Measurements from ENCODE around the gene C2CD2.

The C2CD2 gene

DNA sequence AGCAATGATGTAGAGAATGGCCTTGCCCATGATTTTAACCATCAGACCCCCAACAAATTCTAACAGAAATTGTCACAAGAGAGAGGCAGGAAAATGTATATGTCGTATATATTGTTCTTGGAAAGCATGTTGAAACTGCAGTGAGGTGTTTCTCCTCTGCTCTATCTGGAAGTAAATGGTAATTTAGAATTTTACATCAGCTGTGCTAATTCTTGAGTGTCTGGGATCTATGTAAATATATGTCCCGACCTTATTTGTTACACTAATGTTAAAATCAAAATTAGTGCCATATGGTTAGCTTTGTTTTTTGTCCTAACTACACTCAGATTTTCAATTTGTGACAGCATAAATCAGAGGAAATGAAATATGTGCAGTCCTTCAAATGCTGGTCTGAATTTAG is 35.9 kb upstream of the C2CD2 start:
- no peak overlapping the region for H3K9ac ChIP-seq (ENCODE audit: low read depth, low read length)
- no peak overlapping the region for H3K4me3 ChIP-seq (ENCODE audit: low read length)
- H3K4me1 ChIP-seq (ENCODE audit: insufficient read depth, low read length), result no peaks in the 10 kb centered on the region
- H3K9me3 ChIP-seq (ENCODE audit: insufficient read depth, low read depth, low read length), result no peaks in the 10 kb centered on the region
- H3K36me3 ChIP-seq (ENCODE audit: insufficient read depth, low read length), result peaks cover 44% of the 10 kb centered on the region
- no peaks in the 10 kb centered on the region for H3K27me3 ChIP-seq (ENCODE audit: insufficient read depth, low read length)
- no peak overlapping the region for H3K27ac ChIP-seq (ENCODE audit: low read depth, low read length)
- WGBS, result 94% methylated on average over 1 of the region's 2 CpGs

DNA sequence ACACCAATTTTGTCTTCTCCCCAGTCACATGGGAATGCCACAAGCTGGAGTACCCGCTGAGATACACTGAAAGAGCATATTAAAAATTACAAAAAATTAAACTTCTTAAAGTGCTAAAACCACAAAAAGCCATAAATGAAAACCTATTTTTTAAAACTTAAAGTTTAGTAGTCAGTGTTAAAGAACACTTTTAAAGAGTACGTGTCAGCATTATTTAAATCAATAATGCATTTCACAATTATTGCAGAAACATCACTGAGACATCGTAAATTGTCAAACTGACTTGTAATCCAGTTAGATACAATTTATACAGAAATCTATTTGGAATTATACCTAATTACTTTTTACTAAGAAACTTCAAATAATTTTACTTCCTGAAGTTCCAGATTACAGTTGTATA is 33.5 kb upstream of the C2CD2 start:
- H3K4me3 ChIP-seq (ENCODE audit: low read length), result no peak overlapping the region
- H3K9me3 ChIP-seq (ENCODE audit: insufficient read depth, low read depth, low read length), result no peaks in the 10 kb centered on the region
- 93% methylated on average over 2 of the region's 3 CpGs for WGBS
- H3K4me1 ChIP-seq (ENCODE audit: insufficient read depth, low read length), result no peaks in the 10 kb centered on the region
- H3K36me3 ChIP-seq (ENCODE audit: insufficient read depth, low read length), result peaks cover 20% of the 10 kb centered on the region
- no peak overlapping the region for H3K27ac ChIP-seq (ENCODE audit: low read depth, low read length)
- no peak overlapping the region for H3K9ac ChIP-seq (ENCODE audit: low read depth, low read length)
- H3K27me3 ChIP-seq (ENCODE audit: insufficient read depth, low read length), result no peaks in the 10 kb centered on the region

DNA sequence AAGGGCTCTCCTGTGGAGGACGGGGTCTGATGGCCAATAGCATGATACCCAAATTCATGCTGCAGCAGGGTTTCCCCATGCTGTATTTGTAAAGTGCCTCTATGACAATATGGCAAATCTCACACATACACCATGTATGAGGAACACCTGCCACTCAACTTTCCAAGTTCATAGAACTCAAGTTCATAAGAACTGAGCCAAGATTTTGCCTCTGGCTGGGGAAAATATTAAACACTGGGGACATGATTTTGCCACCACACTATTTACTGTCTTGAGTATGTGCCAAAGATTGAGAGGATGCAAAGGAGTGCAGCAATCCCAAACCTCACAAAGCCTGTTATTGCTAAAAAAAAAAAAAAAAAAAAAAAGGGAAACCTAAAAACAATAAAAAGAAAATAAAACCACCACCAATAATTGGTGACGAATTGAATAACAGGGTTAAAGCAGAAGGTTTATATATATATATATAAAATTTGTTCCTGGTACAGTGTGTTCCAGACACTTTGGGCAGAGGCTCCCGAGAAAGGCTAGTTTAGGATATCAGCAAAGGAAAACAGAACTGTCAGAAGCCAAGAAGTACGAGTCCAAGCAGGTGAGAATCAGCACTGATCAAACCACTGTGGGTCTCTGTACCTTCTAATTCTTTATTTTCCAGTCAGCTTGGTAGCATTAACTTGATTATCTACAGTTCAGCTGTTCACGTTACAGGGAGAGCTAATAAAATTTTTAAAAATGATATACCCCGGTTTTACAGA is 32.0 kb upstream of the C2CD2 start:
- no peak overlapping the region for H3K27ac ChIP-seq (ENCODE audit: low read depth, low read length)
- no peak overlapping the region for H3K9ac ChIP-seq (ENCODE audit: low read depth, low read length)
- no peaks in the 10 kb centered on the region for H3K27me3 ChIP-seq (ENCODE audit: insufficient read depth, low read length)
- no peaks in the 10 kb centered on the region for H3K9me3 ChIP-seq (ENCODE audit: insufficient read depth, low read depth, low read length)
- no peaks in the 10 kb centered on the region for H3K4me1 ChIP-seq (ENCODE audit: insufficient read depth, low read length)
- 94% methylated on average over 4 of the region's 6 CpGs for WGBS
- H3K4me3 ChIP-seq (ENCODE audit: low read length), result no peak overlapping the region
- peaks cover 5% of the 10 kb centered on the region for H3K36me3 ChIP-seq (ENCODE audit: insufficient read depth, low read length)

DNA sequence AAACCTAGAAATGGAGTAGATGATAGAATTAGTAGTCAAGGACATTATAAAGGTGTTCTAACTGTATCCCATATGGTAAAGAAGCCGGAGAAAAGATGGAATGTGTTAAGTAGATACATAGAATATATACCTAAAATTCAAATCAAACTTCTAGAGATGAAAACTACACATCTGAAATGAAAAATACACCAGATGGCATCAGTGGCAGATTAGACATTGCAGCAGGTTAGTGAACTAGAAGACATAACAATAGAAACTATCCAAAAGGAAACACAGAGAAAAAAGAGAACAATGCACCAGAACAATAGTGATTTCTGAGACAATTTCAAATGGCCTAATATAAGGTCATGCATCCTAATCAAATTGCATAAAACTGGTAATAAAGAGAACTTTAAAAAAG is 29.4 kb upstream of the C2CD2 start:
- Histone ChIP-seq H3K27me3 (ENCODE audit: insufficient read depth, low read length) (no peaks in the 10 kb centered on the region), H3K4me3 (ENCODE audit: low read length) (no peak overlapping the region), H3K4me1 (ENCODE audit: insufficient read depth, low read length) (no peaks in the 10 kb centered on the region), H3K27ac (ENCODE audit: low read depth, low read length) (no peak overlapping the region), H3K9ac (ENCODE audit: low read depth, low read length) (no peak overlapping the region), H3K9me3 (ENCODE audit: insufficient read depth, low read depth, low read length) (peaks cover 7% of the 10 kb centered on the region; the same call in 1 of the 2 replicates), H3K36me3 (ENCODE audit: insufficient read depth, low read length) (no peaks in the 10 kb centered on the region)
- no CpG with 5 or more reads among the region's 1 CpG for WGBS

DNA sequence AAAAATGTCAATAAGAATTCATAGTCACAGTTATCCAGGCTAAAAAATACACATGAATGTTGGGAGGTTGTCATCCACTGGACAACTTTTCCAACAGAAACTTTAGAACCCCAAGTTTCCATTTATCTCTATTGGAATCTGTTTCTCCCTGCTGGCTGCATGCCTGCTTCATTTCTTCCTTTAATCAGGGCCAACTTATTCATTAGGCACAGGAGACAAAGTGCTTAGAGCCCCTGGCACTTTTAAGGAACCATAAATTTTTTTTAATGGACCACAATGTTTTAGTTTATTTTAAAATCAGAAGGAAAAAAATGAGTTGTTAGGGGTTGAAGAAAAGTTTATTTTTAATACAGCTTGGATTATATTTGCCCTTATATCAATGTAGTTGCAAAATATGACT is 26.7 kb upstream of the C2CD2 start:
- Histone ChIP-seq H3K4me1 (ENCODE audit: insufficient read depth, low read length) (no peaks in the 10 kb centered on the region), H3K27me3 (ENCODE audit: insufficient read depth, low read length) (no peaks in the 10 kb centered on the region), H3K36me3 (ENCODE audit: insufficient read depth, low read length) (no peaks in the 10 kb centered on the region), H3K27ac (ENCODE audit: low read depth, low read length) (no peak overlapping the region), H3K4me3 (ENCODE audit: low read length) (no peak overlapping the region), H3K9me3 (ENCODE audit: insufficient read depth, low read depth, low read length) (peaks cover 7% of the 10 kb centered on the region; the same call in 1 of the 2 replicates), H3K9ac (ENCODE audit: low read depth, low read length) (no peak overlapping the region)

DNA sequence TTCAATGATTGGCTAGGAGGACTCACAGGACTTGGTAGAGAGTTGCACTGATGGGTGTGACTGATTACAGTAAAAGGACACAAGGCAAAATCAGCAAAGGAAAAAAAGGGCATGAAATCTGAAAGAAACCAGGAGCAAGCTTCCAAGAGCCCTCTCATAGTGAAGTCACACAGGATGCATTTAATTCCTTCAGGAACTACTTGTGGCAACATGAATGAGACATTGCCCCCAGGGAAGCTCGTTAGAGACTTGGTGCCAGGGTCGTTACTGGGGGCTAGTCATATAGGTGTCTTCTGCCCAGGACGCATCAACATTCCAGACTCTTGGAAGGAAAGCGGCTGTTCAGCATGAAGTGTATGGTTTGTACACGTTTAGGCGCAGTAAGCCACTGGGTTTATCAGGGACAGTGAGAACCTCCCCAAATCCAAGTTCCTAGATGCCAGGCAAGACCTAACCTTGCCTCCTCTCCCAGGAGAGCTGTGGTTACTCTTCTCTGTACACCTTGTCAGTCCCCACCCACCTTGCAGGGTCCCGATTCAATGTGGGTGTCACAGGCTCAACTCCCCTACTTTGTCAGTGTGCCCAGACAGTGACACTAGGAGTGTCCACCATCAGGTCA is 26.0 kb upstream of the C2CD2 start:
- peaks cover 7% of the 10 kb centered on the region; the same call in 1 of the 2 replicates for H3K9me3 ChIP-seq (ENCODE audit: insufficient read depth, low read depth, low read length)
- H3K9ac ChIP-seq (ENCODE audit: low read depth, low read length), result no peak overlapping the region
- no peak overlapping the region for H3K4me3 ChIP-seq (ENCODE audit: low read length)
- no peaks in the 10 kb centered on the region for H3K27me3 ChIP-seq (ENCODE audit: insufficient read depth, low read length)
- no peaks in the 10 kb centered on the region for H3K4me1 ChIP-seq (ENCODE audit: insufficient read depth, low read length)
- 89% methylated on average over 7 of the region's 7 CpGs for WGBS
- H3K27ac ChIP-seq (ENCODE audit: low read depth, low read length), result no peak overlapping the region
- no peaks in the 10 kb centered on the region for H3K36me3 ChIP-seq (ENCODE audit: insufficient read depth, low read length)

DNA sequence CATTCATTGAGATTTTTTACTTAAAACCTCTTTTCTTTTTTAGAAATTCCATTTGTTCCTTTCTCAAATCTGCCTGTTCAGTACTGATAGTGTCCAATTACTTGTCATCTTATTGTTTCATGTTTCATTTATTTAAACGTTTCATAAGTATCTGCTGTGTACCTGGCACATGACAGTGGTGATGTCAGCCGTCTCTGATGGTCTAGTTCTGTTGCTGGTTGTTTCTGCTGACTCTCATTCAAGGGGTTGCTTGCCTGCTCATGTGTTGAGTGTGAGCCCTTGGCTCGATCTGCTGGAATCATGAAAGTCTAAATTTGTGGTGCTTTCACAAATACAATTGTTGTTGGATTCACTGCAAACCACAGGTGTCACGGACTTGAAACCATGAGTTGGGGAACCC is 25.5 kb upstream of the C2CD2 start:
- WGBS, result 68% methylated on average over 4 of the region's 4 CpGs

DNA sequence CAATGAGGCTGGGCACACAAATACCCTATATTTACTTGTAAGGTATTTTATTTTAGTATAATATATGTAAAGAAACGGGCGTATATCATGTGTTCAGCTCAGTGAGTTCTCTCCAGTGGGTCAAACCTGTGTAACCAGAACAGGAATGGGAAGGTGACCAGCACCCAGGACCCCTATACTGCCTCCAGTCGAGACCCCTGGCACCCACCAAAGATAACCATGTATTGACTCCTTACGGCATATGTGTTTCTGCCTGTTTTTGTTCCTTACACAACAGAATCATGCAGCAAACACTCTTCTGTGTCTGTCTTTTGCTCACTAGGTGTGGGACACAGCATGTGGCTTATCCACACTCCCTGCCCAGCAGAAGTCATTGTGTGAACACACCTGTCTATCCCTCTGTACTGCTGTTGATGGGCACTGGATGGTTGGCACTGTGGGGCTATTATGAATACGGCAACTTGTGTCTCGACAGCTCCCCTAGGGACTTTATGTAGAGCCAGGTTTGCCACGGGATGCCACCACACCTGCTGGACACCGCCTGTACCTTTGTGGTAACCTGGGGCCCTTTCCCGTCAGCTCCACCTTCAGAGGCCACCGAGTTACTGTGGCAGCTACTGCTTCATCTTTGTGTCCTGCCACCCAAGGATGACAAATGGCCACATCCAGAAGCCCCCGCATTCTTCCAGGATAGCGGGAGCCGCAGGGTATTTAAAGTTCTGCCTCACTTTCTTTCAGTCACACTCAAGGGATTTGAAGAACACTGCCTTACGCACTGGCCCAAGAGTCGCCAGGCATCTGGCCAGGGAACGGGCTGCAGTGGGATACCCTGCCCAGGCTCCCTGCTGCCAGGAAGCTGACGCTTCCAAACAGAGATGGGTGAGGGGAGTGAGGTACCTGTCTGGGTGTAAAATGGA is 23.5 kb upstream of the C2CD2 start:
- Histone ChIP-seq H3K27me3 (ENCODE audit: insufficient read depth, low read length) (no peaks in the 10 kb centered on the region), H3K9me3 (ENCODE audit: insufficient read depth, low read depth, low read length) (peaks cover 7% of the 10 kb centered on the region; the same call in 1 of the 2 replicates), H3K4me1 (ENCODE audit: insufficient read depth, low read length) (no peaks in the 10 kb centered on the region; the same call in 1 of the 2 replicates), H3K4me3 (ENCODE audit: low read length) (no peak overlapping the region), H3K27ac (ENCODE audit: low read depth, low read length) (no peak overlapping the region), H3K9ac (ENCODE audit: low read depth, low read length) (no peak overlapping the region), H3K36me3 (ENCODE audit: insufficient read depth, low read length) (no peaks in the 10 kb centered on the region)
- WGBS, result 89% methylated on average over 17 of the region's 17 CpGs

More for the DNA sequence above, 25.5 kb upstream of the C2CD2 start:
- Histone ChIP-seq H3K27ac (ENCODE audit: low read depth, low read length) (no peak overlapping the region), H3K27me3 (ENCODE audit: insufficient read depth, low read length) (no peaks in the 10 kb centered on the region), H3K4me3 (ENCODE audit: low read length) (no peak overlapping the region), H3K4me1 (ENCODE audit: insufficient read depth, low read length) (no peaks in the 10 kb centered on the region), H3K9ac (ENCODE audit: low read depth, low read length) (no peak overlapping the region), H3K36me3 (ENCODE audit: insufficient read depth, low read length) (no peaks in the 10 kb centered on the region), H3K9me3 (ENCODE audit: insufficient read depth, low read depth, low read length) (peaks cover 7% of the 10 kb centered on the region; the same call in 1 of the 2 replicates)

DNA sequence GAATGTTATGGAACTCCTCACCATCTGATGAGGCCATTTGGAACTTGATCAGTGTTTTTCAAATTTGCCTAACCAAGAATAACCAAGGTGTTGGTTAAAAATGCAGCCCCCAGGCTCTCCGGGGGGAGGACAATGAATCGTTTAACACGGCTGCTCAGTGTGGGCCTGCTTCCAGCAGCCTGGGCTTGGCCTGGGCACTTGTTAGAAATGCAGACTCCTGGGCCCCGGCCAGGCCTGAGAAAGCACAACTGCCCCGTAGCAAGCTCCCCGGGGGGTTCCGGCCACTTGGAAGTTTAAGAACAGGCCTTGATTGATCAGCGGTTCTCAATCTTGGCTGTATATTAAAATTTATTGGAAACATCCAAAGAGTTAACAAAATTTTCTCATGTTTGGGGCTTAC is 22.8 kb upstream of the C2CD2 start:
- Histone ChIP-seq H3K9me3 (ENCODE audit: insufficient read depth, low read depth, low read length) (peaks cover 7% of the 10 kb centered on the region; the same call in 1 of the 2 replicates), H3K9ac (ENCODE audit: low read depth, low read length) (no peak overlapping the region), H3K27ac (ENCODE audit: low read depth, low read length) (no peak overlapping the region), H3K36me3 (ENCODE audit: insufficient read depth, low read length) (no peaks in the 10 kb centered on the region), H3K4me3 (ENCODE audit: low read length) (no peak overlapping the region), H3K4me1 (ENCODE audit: insufficient read depth, low read length) (no peaks in the 10 kb centered on the region; the same call in 1 of the 2 replicates), H3K27me3 (ENCODE audit: insufficient read depth, low read length) (no peaks in the 10 kb centered on the region)
- 92% methylated on average over 8 of the region's 8 CpGs for WGBS

DNA sequence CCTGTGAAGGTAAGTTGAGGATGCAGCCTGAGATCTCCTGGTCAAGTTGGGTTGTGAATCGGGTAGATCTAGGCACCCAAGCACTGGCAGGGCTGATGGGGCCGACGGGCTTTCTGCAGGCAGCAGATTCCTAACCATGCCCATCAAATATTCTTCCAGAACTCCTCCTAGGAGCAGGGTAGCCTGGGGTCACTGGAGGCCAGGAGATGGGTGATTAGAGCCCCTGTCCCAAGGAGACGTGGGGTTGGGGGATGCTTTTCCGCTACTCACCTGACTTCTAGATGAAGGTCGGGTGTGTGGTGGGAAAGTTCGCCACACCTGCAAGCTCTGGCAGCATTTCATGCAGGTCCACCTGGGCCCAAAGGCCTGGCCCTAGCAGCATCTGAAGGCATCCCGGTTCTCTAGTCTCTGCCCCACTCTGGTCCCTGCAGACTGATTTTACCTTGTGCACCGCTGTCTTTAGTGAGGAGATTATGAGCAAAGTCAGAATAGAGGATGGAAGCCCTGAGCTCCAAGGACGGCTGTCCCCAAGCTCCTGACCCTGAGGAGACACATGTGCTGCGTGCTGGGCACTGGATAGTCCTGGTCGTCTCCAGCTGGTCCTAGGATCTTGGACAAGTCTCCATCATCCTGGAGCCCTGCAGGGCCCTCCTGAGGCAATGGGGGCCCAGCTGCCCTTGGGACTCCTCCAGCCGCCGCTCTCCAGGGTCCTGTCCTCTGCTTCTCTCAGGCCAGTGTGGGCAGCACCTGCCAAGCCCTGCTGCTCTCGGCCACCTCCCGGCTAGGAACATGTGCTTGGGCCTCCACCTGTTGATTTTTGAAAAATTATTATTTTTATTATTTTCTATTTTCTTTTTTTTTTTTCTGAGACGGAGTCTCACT is 21.8 kb upstream of the C2CD2 start:
- Histone ChIP-seq H3K27me3 (ENCODE audit: insufficient read depth, low read length) (no peaks in the 10 kb centered on the region), H3K4me1 (ENCODE audit: insufficient read depth, low read length) (no peaks in the 10 kb centered on the region; the same call in 1 of the 2 replicates), H3K9me3 (ENCODE audit: insufficient read depth, low read depth, low read length) (peaks cover 7% of the 10 kb centered on the region; the same call in 1 of the 2 replicates), H3K27ac (ENCODE audit: low read depth, low read length) (no peak overlapping the region), H3K4me3 (ENCODE audit: low read length) (no peak overlapping the region), H3K36me3 (ENCODE audit: insufficient read depth, low read length) (no peaks in the 10 kb centered on the region), H3K9ac (ENCODE audit: low read depth, low read length) (no peak overlapping the region)
- 94% methylated on average over 15 of the region's 17 CpGs for WGBS

Measured in HUES64 (cell line).